ENCODE measurements around the gene PPFIBP1. TPM values are rescaled to one million over a fixed set of nuclear protein-coding genes. Genes with fewer than 3 reads are reported as not detected.

Gene PPFIBP1
- total RNA-seq, 1 donor from 2014 or later = 31.1 TPM

DNA sequence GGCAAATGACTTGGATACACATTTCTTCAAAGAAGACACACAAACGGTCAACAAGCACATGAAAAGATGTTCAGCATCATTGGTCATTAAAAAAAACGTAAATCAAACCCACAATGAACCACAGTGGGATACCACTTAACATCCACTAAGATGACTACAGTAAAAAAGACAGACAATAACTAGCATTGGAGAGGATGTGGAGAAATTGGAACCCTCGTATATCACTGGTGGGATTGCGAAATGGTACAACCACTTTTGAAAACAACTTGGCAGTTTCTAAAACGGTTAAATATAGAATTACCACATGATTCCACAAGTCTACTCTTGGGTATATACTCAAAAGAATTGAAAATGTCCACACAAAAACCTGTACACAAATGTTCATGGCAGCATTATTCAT is 25.2 kb upstream of the PPFIBP1 start:
- no peaks in the 10 kb centered on the region for H3K36me3 ChIP-seq (ENCODE audit: control insufficient read depth, insufficient read depth, low read length)
- FAIRE-seq (no peak), DNase-seq (ENCODE audit: low read depth) (no peak)
- H3K4me3 ChIP-seq (ENCODE audit: low read depth, low read length) = no peak overlapping the region
- no peaks in the 10 kb centered on the region for H3K27me3 ChIP-seq (ENCODE audit: control insufficient read depth, insufficient read depth, low read length)
- TF ChIP-seq, protein P1, sequence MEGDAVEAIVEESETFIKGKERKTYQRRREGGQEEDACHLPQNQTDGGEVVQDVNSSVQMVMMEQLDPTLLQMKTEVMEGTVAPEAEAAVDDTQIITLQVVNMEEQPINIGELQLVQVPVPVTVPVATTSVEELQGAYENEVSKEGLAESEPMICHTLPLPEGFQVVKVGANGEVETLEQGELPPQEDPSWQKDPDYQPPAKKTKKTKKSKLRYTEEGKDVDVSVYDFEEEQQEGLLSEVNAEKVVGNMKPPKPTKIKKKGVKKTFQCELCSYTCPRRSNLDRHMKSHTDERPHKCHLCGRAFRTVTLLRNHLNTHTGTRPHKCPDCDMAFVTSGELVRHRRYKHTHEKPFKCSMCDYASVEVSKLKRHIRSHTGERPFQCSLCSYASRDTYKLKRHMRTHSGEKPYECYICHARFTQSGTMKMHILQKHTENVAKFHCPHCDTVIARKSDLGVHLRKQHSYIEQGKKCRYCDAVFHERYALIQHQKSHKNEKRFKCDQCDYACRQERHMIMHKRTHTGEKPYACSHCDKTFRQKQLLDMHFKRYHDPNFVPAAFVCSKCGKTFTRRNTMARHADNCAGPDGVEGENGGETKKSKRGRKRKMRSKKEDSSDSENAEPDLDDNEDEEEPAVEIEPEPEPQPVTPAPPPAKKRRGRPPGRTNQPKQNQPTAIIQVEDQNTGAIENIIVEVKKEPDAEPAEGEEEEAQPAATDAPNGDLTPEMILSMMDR (IDR thresholded peaks at IDR 0.05; ENCODE audit: insufficient read depth, low read length, severe bottlenecking) = no peak

DNA sequence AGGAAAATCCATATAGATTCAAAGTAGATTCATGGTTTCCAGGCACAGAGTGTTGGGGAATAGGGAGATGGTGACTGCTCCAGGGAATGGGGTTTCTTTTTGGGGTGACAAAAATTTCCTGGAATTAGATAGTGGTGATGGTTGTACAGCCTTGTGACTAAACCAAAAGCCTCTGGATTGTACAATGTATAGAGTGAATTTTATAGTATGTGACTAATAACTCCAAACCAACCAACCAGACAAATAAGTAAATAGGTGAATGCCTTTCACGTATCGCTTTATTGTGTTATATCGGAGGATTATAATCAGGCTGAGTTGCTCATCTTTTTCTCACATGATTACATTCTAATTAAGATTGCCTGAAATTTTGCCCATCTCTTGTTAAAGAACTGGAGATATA is 24.6 kb upstream of the PPFIBP1 start:
- FAIRE-seq (no peak), DNase-seq (ENCODE audit: low read depth) (no peak)
- Histone ChIP-seq H3K36me3 (ENCODE audit: control insufficient read depth, insufficient read depth, low read length) (no peaks in the 10 kb centered on the region), H3K27me3 (ENCODE audit: control insufficient read depth, insufficient read depth, low read length) (no peaks in the 10 kb centered on the region), H3K4me3 (ENCODE audit: low read depth, low read length) (no peak overlapping the region)
- TF ChIP-seq, protein P1 (IDR thresholded peaks at IDR 0.05; ENCODE audit: insufficient read depth, low read length, severe bottlenecking) = no peak

DNA sequence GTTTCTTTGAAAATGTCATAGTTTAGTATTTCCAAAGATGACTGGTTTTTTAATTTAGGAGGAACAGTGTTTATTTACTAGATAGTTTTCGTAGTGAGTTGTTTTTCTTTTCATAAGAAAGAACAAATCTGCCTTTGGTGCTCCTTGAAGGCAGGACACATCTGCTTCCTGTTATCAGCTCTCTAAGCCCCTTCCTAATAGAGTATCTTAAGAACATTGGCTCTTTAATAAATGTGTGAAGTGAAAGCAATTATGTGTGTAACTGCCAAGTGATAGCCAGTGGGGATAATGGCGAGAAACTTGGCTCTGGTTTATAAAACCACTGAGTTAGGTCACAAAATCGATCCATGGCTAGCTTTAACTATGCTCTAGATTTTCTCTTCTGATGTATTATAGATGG is 23.5 kb upstream of the PPFIBP1 start:
- no peak for FAIRE-seq
- TF ChIP-seq, protein P1 (IDR thresholded peaks at IDR 0.05; ENCODE audit: insufficient read depth, low read length, severe bottlenecking) = no peak

DNA sequence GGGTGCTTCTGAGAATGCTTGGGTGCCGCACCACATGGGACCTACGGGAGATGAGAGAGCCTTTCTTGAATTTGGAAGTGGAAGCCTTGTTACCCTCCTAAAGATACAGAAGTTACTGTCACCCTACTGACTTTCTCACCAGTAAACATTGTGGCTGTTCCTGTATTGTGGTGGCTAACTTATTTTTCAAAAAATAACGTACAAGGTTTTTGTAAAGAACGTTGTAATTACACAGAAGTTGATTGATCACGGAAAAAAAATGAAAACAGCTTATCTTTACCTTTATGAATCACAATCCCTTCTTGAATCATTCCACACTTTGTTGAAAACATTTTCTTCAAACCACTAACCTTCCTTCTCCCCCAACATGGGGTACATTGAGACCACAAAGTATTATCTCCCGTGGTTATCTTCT is 22.0 kb upstream of the PPFIBP1 start:
- no peak for DNase-seq (ENCODE audit: low read depth)
- Histone ChIP-seq H3K27me3 (ENCODE audit: control insufficient read depth, insufficient read depth, low read length) (no peaks in the 10 kb centered on the region), H3K4me3 (ENCODE audit: low read depth, low read length) (no peak overlapping the region), H3K36me3 (ENCODE audit: control insufficient read depth, insufficient read depth, low read length) (no peaks in the 10 kb centered on the region)
- no peak for FAIRE-seq
- TF ChIP-seq, protein P1 (IDR thresholded peaks at IDR 0.05; ENCODE audit: insufficient read depth, low read length, severe bottlenecking) = no peak

More for the DNA sequence above, 23.5 kb upstream of the PPFIBP1 start:
- no peak overlapping the region for H3K4me3 ChIP-seq (ENCODE audit: low read depth, low read length)
- no peak for DNase-seq (ENCODE audit: low read depth)
- no peaks in the 10 kb centered on the region for H3K27me3 ChIP-seq (ENCODE audit: control insufficient read depth, insufficient read depth, low read length)
- no peaks in the 10 kb centered on the region for H3K36me3 ChIP-seq (ENCODE audit: control insufficient read depth, insufficient read depth, low read length)

DNA sequence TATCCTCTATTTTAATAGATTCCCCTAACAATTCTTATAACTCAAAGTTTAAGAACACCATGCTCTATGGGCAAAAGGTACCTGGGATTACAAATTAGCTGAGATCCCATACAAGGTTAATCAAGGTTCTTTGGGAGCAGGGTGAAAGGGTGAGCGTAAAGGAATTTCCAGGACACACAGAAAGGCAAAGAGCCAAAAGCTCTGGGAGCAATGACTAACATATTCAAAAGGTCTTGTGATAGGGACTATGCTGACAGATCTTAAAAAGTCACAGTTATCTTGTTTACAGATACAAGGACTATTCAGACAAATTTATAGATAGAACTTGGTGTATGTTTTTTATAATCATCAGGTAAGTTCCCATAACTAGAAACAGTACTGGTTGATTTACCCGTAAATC is 19.5 kb upstream of the PPFIBP1 start:
- Histone ChIP-seq H3K4me3 (ENCODE audit: low read depth, low read length) (no peak overlapping the region), H3K36me3 (ENCODE audit: control insufficient read depth, insufficient read depth, low read length) (no peaks in the 10 kb centered on the region), H3K27me3 (ENCODE audit: control insufficient read depth, insufficient read depth, low read length) (no peaks in the 10 kb centered on the region)
- FAIRE-seq (no peak), DNase-seq (ENCODE audit: low read depth) (peak; percentile 3)
- TF ChIP-seq, protein P1 (IDR thresholded peaks at IDR 0.05; ENCODE audit: insufficient read depth, low read length, severe bottlenecking) = no peak

DNA sequence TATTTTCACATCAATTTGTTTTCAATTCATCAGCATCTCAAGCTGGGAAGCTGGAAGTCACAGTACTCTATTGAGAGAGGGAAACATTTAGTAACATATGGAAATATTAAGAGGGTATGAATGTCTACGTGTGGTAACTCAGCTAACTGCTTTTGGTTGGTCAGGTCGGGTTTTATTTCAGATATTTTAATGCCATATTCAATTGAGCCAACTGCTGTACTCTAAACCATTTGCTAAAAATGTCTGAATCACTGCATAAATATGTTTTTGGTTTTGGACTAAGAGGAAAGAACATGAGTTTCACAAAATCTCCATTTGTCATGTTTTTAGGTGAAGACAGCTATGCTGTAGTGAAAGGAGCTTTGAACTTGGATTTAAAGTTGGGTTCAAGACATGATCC is 18.9 kb upstream of the PPFIBP1 start:
- Histone ChIP-seq H3K27me3 (ENCODE audit: control insufficient read depth, insufficient read depth, low read length) (no peaks in the 10 kb centered on the region), H3K36me3 (ENCODE audit: control insufficient read depth, insufficient read depth, low read length) (no peaks in the 10 kb centered on the region), H3K4me3 (ENCODE audit: low read depth, low read length) (no peak overlapping the region)
- TF ChIP-seq, protein P1 (IDR thresholded peaks at IDR 0.05; ENCODE audit: insufficient read depth, low read length, severe bottlenecking) = no peak
- peak; percentile 66 for FAIRE-seq
- no peak for DNase-seq (ENCODE audit: low read depth)

All from bronchial epithelial cell (primary cell).